Trophoblast cell (in vitro differentiated cells and primary cell): ENCODE results near the gene GNAO1.

Experiments used
- DNase-seq, 2 donors: peaks; one replicate each; pipeline ENCODE4 v3.0.0-alpha.2; 2016
- H2AFZ ChIP-seq: 2 replicates; pipeline ENCODE4 v1.6.1; 2013; ENCODE audit warnings: low read length, moderate library complexity, mild to moderate bottlenecking; ENCODE audit not compliant: insufficient read depth, poor library complexity
- H2AK5ac ChIP-seq: 2 replicates; pipeline ENCODE4 v1.6.1; 2013; ENCODE audit warnings: mild to moderate bottlenecking, low read length
- H2BK120ac ChIP-seq: 2 replicates; pipeline ENCODE4 v1.6.1; 2013; ENCODE audit warnings: low read length, mild to moderate bottlenecking, moderate library complexity; ENCODE audit not compliant: insufficient read depth, poor library complexity
- H2BK12ac ChIP-seq: 2 replicates; pipeline ENCODE4 v1.6.1; 2013; ENCODE audit warnings: mild to moderate bottlenecking, low read length, moderate library complexity
- H2BK5ac ChIP-seq: 2 replicates; pipeline ENCODE4 v1.6.1; 2013; ENCODE audit warnings: low read length, low read depth, moderate library complexity, mild to moderate bottlenecking; ENCODE audit not compliant: poor library complexity
- H3K14ac ChIP-seq: 2 replicates; pipeline ENCODE4 v1.6.1; 2013; ENCODE audit warnings: mild to moderate bottlenecking, low read length
- H3K18ac ChIP-seq: 2 replicates; pipeline ENCODE4 v1.6.1; 2013; ENCODE audit warnings: mild to moderate bottlenecking, low read length
- H3K23ac ChIP-seq: 2 replicates; pipeline ENCODE4 v1.6.1; 2013; ENCODE audit warnings: low read length
- H3K27ac ChIP-seq: 2 replicates; pipeline ENCODE4 v1.5.1; 2013; ENCODE audit warnings: low read depth, mild to moderate bottlenecking, inconsistent platforms, low read length, moderate library complexity
- H3K27me3 ChIP-seq: 2 replicates; pipeline ENCODE4 v1.6.1; 2013; ENCODE audit warnings: inconsistent platforms, mild to moderate bottlenecking, low read length, moderate library complexity; ENCODE audit not compliant: insufficient read depth
- H3K36me3 ChIP-seq, 2 experiments: 1 replicate in 1 of 2; 2 replicates in 1 of 2; pipeline ENCODE4 v1.6.1; 2013; ENCODE audit warnings: low read length in 2 of 2, mild to moderate bottlenecking in 2 of 2, moderate library complexity in 1 of 2; ENCODE audit not compliant: insufficient read depth in 2 of 2, control insufficient read depth in 1 of 2
- H3K4ac ChIP-seq: 2 replicates; pipeline ENCODE4 v1.6.1; 2013; ENCODE audit warnings: low read depth, mild to moderate bottlenecking, low read length, moderate library complexity
- H3K4me1 ChIP-seq, 2 experiments: 1 replicate in 1 of 2; 2 replicates in 1 of 2; pipeline ENCODE4 v1.6.1; 2013; ENCODE audit warnings: low read length in 2 of 2, mild to moderate bottlenecking in 2 of 2, moderate library complexity in 1 of 2; ENCODE audit not compliant: insufficient read depth in 2 of 2, control insufficient read depth in 1 of 2
- H3K4me2 ChIP-seq: 2 replicates; pipeline ENCODE4 v1.6.1; 2013; ENCODE audit warnings: inconsistent platforms, mild to moderate bottlenecking, low read length, moderate library complexity
- H3K4me3 ChIP-seq: 2 replicates; pipeline ENCODE4 v1.5.1; 2013; ENCODE audit warnings: mild to moderate bottlenecking, low read depth, low read length, inconsistent platforms
- H3K79me1 ChIP-seq: one replicate; pipeline ENCODE4 v1.6.1; 2013; ENCODE audit warnings: low read length
- H3K79me2 ChIP-seq: 2 replicates; pipeline ENCODE4 v1.6.1; 2013; ENCODE audit warnings: low read length, mild to moderate bottlenecking; ENCODE audit not compliant: control insufficient read depth, insufficient read depth, poor library complexity
- H3K9ac ChIP-seq: 2 replicates; pipeline ENCODE4 v1.6.1; 2013; ENCODE audit warnings: mild to moderate bottlenecking, low read length
- H3K9me3 ChIP-seq: 2 replicates; pipeline ENCODE4 v1.6.1; 2013; ENCODE audit warnings: low read depth, mild to moderate bottlenecking, control low read depth, inconsistent platforms, low read length; ENCODE audit not compliant: insufficient read depth
- H4K12ac ChIP-seq: 2 replicates; pipeline ENCODE4 v1.6.1; 2013; ENCODE audit warnings: low read depth, mild to moderate bottlenecking, low read length, moderate library complexity
- H4K8ac ChIP-seq: 2 replicates; pipeline ENCODE4 v1.6.1; 2013; ENCODE audit warnings: low read depth, mild to moderate bottlenecking, low read length, moderate library complexity
- H4K91ac ChIP-seq: one replicate; pipeline ENCODE4 v1.6.1; 2013; ENCODE audit warnings: low read depth, mild to moderate bottlenecking, low read length, moderate library complexity
- WGBS: extraction: QIAGEN DNeasy Blood & Tissue Kit; methylation state at CpG from one replicate; pipeline ENCODE4 v1.1.7; 2013; ENCODE audit warnings: missing lambda C conversion rate; ENCODE audit not compliant: insufficient read length, insufficient coverage; ENCODE audit errors: extremely low coverage; 5-methylcytosine and 5-hydroxymethylcytosine counted together

The GNAO1 gene

GRCh38 chr16:56273615-56274014 is 82.3 kb downstream of the GNAO1 start:
- Histone ChIP-seq H2BK5ac (no peak overlapping the region), H3K36me3 (no peaks in the 10 kb centered on the region), H3K23ac (no peak overlapping the region), H3K27me3 (no peaks in the 10 kb centered on the region), H3K79me1 (peaks cover 6% of the 10 kb centered on the region), H3K18ac (no peak overlapping the region), H3K14ac (no peak overlapping the region), H3K79me2 (no peaks in the 10 kb centered on the region), H4K91ac (no peak overlapping the region), H2AFZ (no peak overlapping the region), H3K4ac (no peak overlapping the region), H2AK5ac (no peak overlapping the region), H2BK12ac (no peak overlapping the region), H3K27ac (no peak overlapping the region), H4K8ac (no peak overlapping the region), H3K4me2 (no peak overlapping the region), H3K9ac (no peak overlapping the region), H2BK120ac (no peak overlapping the region), H3K4me1 (peaks cover 14 to 16% of the 10 kb centered on the region in 2 experiments), H4K12ac (no peak overlapping the region), H3K4me3 (no peak overlapping the region), H3K9me3 (peaks cover 4% of the 10 kb centered on the region)
- DNase-seq: no peak
- no CpG with 5 or more reads among the region's 4 CpGs for WGBS

- Histone ChIP-seq H2BK12ac (no peak overlapping the region), H3K4ac (no peak overlapping the region), H3K14ac (no peak overlapping the region), H2AFZ (no peak overlapping the region), H2AK5ac (no peak overlapping the region), H3K9me3 (peaks cover 4% of the 10 kb centered on the region), H3K36me3 (no peaks in the 10 kb centered on the region), H3K23ac (no peak overlapping the region), H3K4me2 (no peak overlapping the region), H2BK120ac (no peak overlapping the region), H3K4me1 (peaks cover 14 to 17% of the 10 kb centered on the region in 2 experiments), H3K27me3 (no peaks in the 10 kb centered on the region), H3K79me2 (no peaks in the 10 kb centered on the region), H3K79me1 (peaks cover 3% of the 10 kb centered on the region), H4K8ac (no peak overlapping the region), H3K18ac (no peak overlapping the region), H2BK5ac (no peak overlapping the region), H3K27ac (no peak overlapping the region), H4K12ac (no peak overlapping the region), H3K4me3 (no peak overlapping the region), H4K91ac (no peak overlapping the region), H3K9ac (no peak overlapping the region)
- no peak for DNase-seq
- WGBS: no CpG with 5 or more reads among the region's 4 CpGs
Observed at GRCh38 chr16:56274369-56274768, 83.1 kb downstream of the GNAO1 start.

GRCh38 chr16:56275076-56275475 is 83.8 kb downstream of the GNAO1 start:
- no peak overlapping the region for H3K4ac ChIP-seq
- no peak overlapping the region for H3K27ac ChIP-seq
- no peak overlapping the region for H3K9ac ChIP-seq
- no peak overlapping the region for H3K23ac ChIP-seq
- H2BK120ac ChIP-seq: no peak overlapping the region
- no CpG with 5 or more reads among the region's 4 CpGs for WGBS
- DNase-seq: no peak
- no peak overlapping the region for H3K4me2 ChIP-seq
- H3K14ac ChIP-seq: no peak overlapping the region
- H3K27me3 ChIP-seq: no peaks in the 10 kb centered on the region
- H3K79me1 ChIP-seq: peaks cover 1% of the 10 kb centered on the region
- H4K12ac ChIP-seq: no peak overlapping the region
- no peak overlapping the region for H2BK5ac ChIP-seq
- no peak overlapping the region for H2BK12ac ChIP-seq
- no peak overlapping the region for H2AFZ ChIP-seq
- H3K4me1 ChIP-seq: peaks cover 9 to 13% of the 10 kb centered on the region in 2 experiments
- no peak overlapping the region for H3K18ac ChIP-seq
- H2AK5ac ChIP-seq: no peak overlapping the region
- no peak overlapping the region for H4K8ac ChIP-seq
- no peaks in the 10 kb centered on the region for H3K79me2 ChIP-seq
- H3K9me3 ChIP-seq: peaks cover 4% of the 10 kb centered on the region
- no peak overlapping the region for H4K91ac ChIP-seq
- no peaks in the 10 kb centered on the region for H3K36me3 ChIP-seq
- no peak overlapping the region for H3K4me3 ChIP-seq

- DNase-seq: no peak
- Histone ChIP-seq H4K8ac (no peak overlapping the region), H3K79me2 (no peaks in the 10 kb centered on the region), H3K9me3 (peaks cover 4% of the 10 kb centered on the region), H3K9ac (no peak overlapping the region), H3K27me3 (no peaks in the 10 kb centered on the region), H3K4ac (no peak overlapping the region), H2BK12ac (no peak overlapping the region), H3K4me1 (peaks cover 7 to 10% of the 10 kb centered on the region in 2 experiments), H3K23ac (no peak overlapping the region), H4K91ac (no peak overlapping the region), H3K18ac (no peak overlapping the region), H3K4me3 (peak overlapping the region; percentile 18), H2AK5ac (no peak overlapping the region), H3K14ac (no peak overlapping the region), H2BK5ac (no peak overlapping the region), H2BK120ac (no peak overlapping the region), H4K12ac (no peak overlapping the region), H3K27ac (no peak overlapping the region), H3K79me1 (no peaks in the 10 kb centered on the region), H3K36me3 (no peaks in the 10 kb centered on the region), H3K4me2 (no peak overlapping the region), H2AFZ (no peak overlapping the region)
- WGBS: no CpG with 5 or more reads among the region's 9 CpGs
Observed at GRCh38 chr16:56275801-56276200, 84.5 kb downstream of the GNAO1 start.
